GM23338 (cell line): ENCODE results near the gene TAGLN3. TPM values are rescaled to one million over a fixed set of nuclear protein-coding genes. Genes with fewer than 3 reads are reported as not detected.
A peak's percentile ranks its signal among the peaks of the same experiment; 100 is the strongest.

Source experiments
- ATAC-seq: fragments of 200-7000 bp; cut with Tn5 transposase; 3 replicates; pipeline ENCODE4 v1.9.1; 2020
- DNase-seq: peaks from one replicate; pipeline ENCODE4 v3.0.0-alpha.2; 2015; ENCODE audit warnings: low spot score
- H2AFZ ChIP-seq: fragments of 200-600 bp; sonication (generic); 2 replicates; pipeline ENCODE4 v1.8.0; 2016; ENCODE audit warnings: antibody characterized with exemption, mild to moderate bottlenecking, moderate library complexity
- H3F3A ChIP-seq: fragments of 200-600 bp; sonication (generic); replicated peaks from 2 replicates; pipeline ENCODE4 v1.8.0; 2017; ENCODE audit warnings: antibody characterized with exemption, mixed run types, low read depth
- H3K27ac ChIP-seq: fragments of 200-600 bp; sonication (generic); 2 replicates; pipeline ENCODE4 v1.6.1; 2016; ENCODE audit warnings: low read depth
- H3K27me3 ChIP-seq: fragments of 200-600 bp; sonication (generic); 2 replicates; pipeline ENCODE4 v1.8.0; 2016; ENCODE audit warnings: mild to moderate bottlenecking, mixed run types, moderate library complexity; ENCODE audit not compliant: insufficient read depth
- H3K36me3 ChIP-seq: fragments of 200-600 bp; sonication (generic); 2 replicates; pipeline ENCODE4 v1.8.0; 2016; ENCODE audit warnings: mild to moderate bottlenecking; ENCODE audit not compliant: insufficient read depth
- H3K4me1 ChIP-seq: fragments of 200-600 bp; sonication (generic); 2 replicates; pipeline ENCODE4 v1.8.0; 2016; ENCODE audit warnings: mild to moderate bottlenecking, moderate library complexity; ENCODE audit not compliant: insufficient read depth
- H3K4me2 ChIP-seq: fragments of 200-600 bp; sonication (generic); 2 replicates; pipeline ENCODE4 v1.7.1; 2017; ENCODE audit warnings: mixed run types
- H3K4me3 ChIP-seq: fragments of 200-600 bp; sonication (generic); 2 replicates; pipeline ENCODE4 v1.6.1; 2016; ENCODE audit warnings: mixed run types
- H3K79me2 ChIP-seq: fragments of 200-600 bp; sonication (generic); replicated peaks from 2 replicates; pipeline ENCODE4 v1.8.0; 2017; ENCODE audit warnings: mild to moderate bottlenecking; ENCODE audit not compliant: insufficient read depth
- H3K9me2 ChIP-seq: fragments of 200-600 bp; sonication (generic); 2 replicates; pipeline ENCODE4 v1.8.0; 2017; ENCODE audit not compliant: insufficient read depth
- H4K20me1 ChIP-seq: fragments of 200-600 bp; sonication (generic); replicated peaks from 2 replicates; pipeline ENCODE4 v1.8.0; 2017; ENCODE audit warnings: mild to moderate bottlenecking; ENCODE audit not compliant: insufficient read depth
- H3K27ac Mint-ChIP-seq: 2 replicates; pipeline ENCODE4 v1.8.0; 2020; ENCODE audit warnings: inconsistent platforms, mild to moderate bottlenecking, moderate library complexity, mixed read lengths
- H3K27me3 Mint-ChIP-seq: 3 replicates; pipeline ENCODE4 v1.8.0; 2022; ENCODE audit warnings: low read depth, mild to moderate bottlenecking, moderate library complexity, mixed read lengths, inconsistent platforms; ENCODE audit not compliant: insufficient read depth, poor library complexity
- H3K36me3 Mint-ChIP-seq: 3 replicates; pipeline ENCODE4 v1.8.0; 2021; ENCODE audit warnings: low read depth, mild to moderate bottlenecking, inconsistent platforms, moderate library complexity, mixed read lengths
- H3K4me1 Mint-ChIP-seq: 3 replicates; pipeline ENCODE4 v1.8.0; 2020; ENCODE audit warnings: mild to moderate bottlenecking, inconsistent platforms, mixed read lengths
- H3K4me3 Mint-ChIP-seq: 3 replicates; pipeline ENCODE4 v1.8.0; 2021; ENCODE audit warnings: moderate library complexity, mild to moderate bottlenecking, inconsistent platforms, mixed read lengths
- H3K9me3 Mint-ChIP-seq: 3 replicates; pipeline ENCODE4 v1.8.0; 2020; ENCODE audit warnings: moderate library complexity, mild to moderate bottlenecking, inconsistent platforms, mixed read lengths
- EZH2 ChIP-seq: fragments of 200-600 bp; sonication (generic); IDR thresholded peaks from one replicate; pipeline ENCODE4 v1.8.0; 2017; ENCODE audit warnings: antibody characterized with exemption, mild to moderate bottlenecking, low read depth; ENCODE audit not compliant: unreplicated experiment
- JUNB ChIP-seq: IDR thresholded peaks from one replicate; pipeline ENCODE4 v1.6.1; 2016; ENCODE audit warnings: antibody characterized with exemption; ENCODE audit not compliant: unreplicated experiment
- NANOG ChIP-seq: IDR thresholded peaks from 2 replicates; pipeline ENCODE4 v1.6.1; 2016; ENCODE audit warnings: antibody characterized with exemption, borderline replicate concordance
- POLR2AphosphoS5 ChIP-seq: IDR thresholded peaks from 2 replicates; pipeline ENCODE4 v1.6.1; 2016; ENCODE audit warnings: antibody characterized with exemption, low read depth
- ZNF114 ChIP-seq: fragments of 250-450 bp; sonication (Bioruptor Pico); IDR thresholded peaks from 2 replicates; pipeline ENCODE4 v1.5.0; 2020; ENCODE audit warnings: mild to moderate bottlenecking, moderate library complexity
- ZNF331 ChIP-seq: fragments of 250-450 bp; sonication (Bioruptor Pico); IDR thresholded peaks from 2 replicates; pipeline ENCODE4 v1.5.0; 2020; ENCODE audit warnings: low read depth, mild to moderate bottlenecking, moderate library complexity
- polyA plus RNA-seq: library from polyadenylated mRNA; unstranded; fragments of >200 nt; fragmentation: Nextera tagmentation; extraction: Ambion mirVana; gene quantifications from 2 replicates; pipeline ENCODE4 v1.2.1, GENCODE V29; 2016
- total RNA-seq: library from RNA; depleted of rRNA; stranded (reverse); fragments of >200 nt; shearing (Covaris generic); gene quantifications from 2 replicates; pipeline ENCODE4 v1.2.3, GENCODE V29; 2014
- TF ChIP-seq, protein P1 (sequence below): IDR thresholded peaks from 2 replicates; pipeline ENCODE4 v1.6.1; 2016; ENCODE audit warnings: antibody characterized with exemption

Gene TAGLN3
- total and polyA plus RNA-seq, 2 experiments from 2014 or later: 6.8 to 12.6 TPM

DNA sequence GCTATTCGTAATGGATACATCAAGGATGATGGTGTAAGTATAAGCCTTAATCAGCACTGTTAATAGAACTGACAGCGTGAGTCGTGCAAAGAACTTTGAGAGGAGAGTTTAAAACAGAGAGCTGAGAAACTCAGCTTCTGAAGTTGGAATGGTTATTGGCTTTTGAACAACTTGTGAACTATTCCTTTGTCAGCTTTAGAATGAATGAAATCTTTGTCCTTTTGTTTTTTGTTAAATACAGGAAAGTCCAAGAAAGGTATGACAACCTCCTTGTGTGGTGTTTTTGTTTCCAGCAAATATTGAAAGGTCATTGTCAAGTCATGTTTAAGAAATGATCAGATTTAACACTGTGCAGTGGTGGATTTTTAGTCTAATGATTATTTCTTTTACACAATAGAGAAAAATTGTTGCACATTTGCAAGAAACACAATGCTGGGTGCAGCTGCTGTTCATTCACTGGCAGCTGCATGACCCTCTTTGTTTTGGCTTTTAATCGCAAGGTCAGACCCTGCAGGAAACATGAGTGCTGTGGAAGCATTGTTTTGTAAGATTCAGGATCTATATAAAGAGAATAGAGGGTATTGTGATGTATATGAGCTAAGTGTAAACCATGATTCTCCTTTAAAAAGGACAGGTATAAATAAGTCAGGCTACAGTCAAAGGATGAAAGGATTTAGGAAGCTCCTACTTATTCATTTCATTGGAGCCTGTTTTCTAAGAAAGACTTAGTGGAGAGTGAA is 41.6 kb upstream of the TAGLN3 start:
- Histone ChIP-seq H3F3A (no peaks in the 10 kb centered on the region), H3K9me2 (no peaks in the 10 kb centered on the region; the same call in 1 of the 2 replicates), H3K4me3 (peak overlapping the region; percentile 9), H3K79me2 (no peaks in the 10 kb centered on the region), H3K27me3 (peaks cover 15% of the 10 kb centered on the region; the same call in 1 of the 2 replicates), H4K20me1 (no peaks in the 10 kb centered on the region), H2AFZ (no peak overlapping the region), H3K4me1 (peaks cover 37% of the 10 kb centered on the region), H3K27ac (no peak overlapping the region), H3K4me2 (peak overlapping the region; percentile 28), H3K36me3 (no peaks in the 10 kb centered on the region)
- TF ChIP-seq POLR2AphosphoS5 (0 out of 2 replicates have a peak, but pooled peaks have one; percentile 10), JUNB (no peak), NANOG (peak; percentile 93)
- H3K4me1 Mint-ChIP-seq: peaks cover 54% of the 10 kb centered on the region
- H3K9me3 Mint-ChIP-seq: no peaks in the 10 kb centered on the region
- DNase-seq (peak; percentile 65), ATAC-seq (peak; percentile 91)
- H3K27me3 Mint-ChIP-seq: peaks cover 6% of the 10 kb centered on the region
- H3K27ac Mint-ChIP-seq: no peak overlapping the region
- H3K4me3 Mint-ChIP-seq: peak overlapping the region; percentile 39
- peaks cover 2% of the 10 kb centered on the region; the same call in 2 of the 3 replicates for H3K36me3 Mint-ChIP-seq

DNA sequence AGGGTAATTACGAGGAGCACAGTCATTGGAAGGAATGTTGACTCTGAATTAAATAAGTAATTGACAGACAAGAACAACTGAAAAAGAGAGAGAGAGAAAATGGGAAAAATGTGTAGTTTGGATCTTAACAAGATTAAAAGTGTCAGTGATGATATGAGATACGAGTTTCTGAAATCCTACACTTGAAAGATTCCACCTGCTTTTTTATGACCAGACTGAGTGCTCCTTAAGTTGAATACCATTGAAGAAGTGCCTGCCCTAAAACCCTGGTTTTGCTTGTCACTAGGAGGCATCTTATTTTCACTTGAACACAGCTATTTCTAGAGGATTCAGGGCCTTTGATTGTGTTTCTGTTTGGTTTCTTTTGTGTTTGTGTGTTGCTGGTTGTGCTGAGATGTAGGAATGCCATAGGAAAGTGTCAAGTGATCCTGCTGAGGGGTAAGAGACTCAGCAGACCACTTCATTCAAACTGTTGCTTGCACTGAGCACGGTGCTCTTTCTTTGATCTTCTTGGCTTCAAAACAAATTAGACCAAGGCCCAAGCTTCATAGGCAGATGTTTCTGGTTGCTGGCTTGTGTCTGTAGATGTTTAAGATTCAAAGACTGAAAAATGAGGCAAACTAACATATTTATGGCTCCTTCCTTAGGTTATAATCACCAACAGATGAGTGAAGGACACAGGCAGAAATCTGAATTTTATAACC is 37.1 kb upstream of the TAGLN3 start:
- H3K4me3 Mint-ChIP-seq: no peak overlapping the region
- H4K20me1 ChIP-seq: no peaks in the 10 kb centered on the region
- peaks cover 22% of the 10 kb centered on the region for H3K4me1 ChIP-seq
- H3K4me2 ChIP-seq: no peak overlapping the region
- no peak overlapping the region for H3K27ac ChIP-seq
- TF ChIP-seq ZNF114 (CRISPR knock-in tag): no peak
- no peak overlapping the region for H3K4me3 ChIP-seq
- peaks cover 4% of the 10 kb centered on the region for H3K27me3 Mint-ChIP-seq
- peaks cover 35% of the 10 kb centered on the region for H3K4me1 Mint-ChIP-seq
- peaks cover 2% of the 10 kb centered on the region; the same call in 1 of the 3 replicates for H3K36me3 Mint-ChIP-seq
- H3K36me3 ChIP-seq: no peaks in the 10 kb centered on the region
- H3K79me2 ChIP-seq: no peaks in the 10 kb centered on the region
- no peak overlapping the region for H2AFZ ChIP-seq
- DNase-seq (peak; percentile 16), ATAC-seq (no peak)
- H3K27ac Mint-ChIP-seq: no peak overlapping the region
- no peaks in the 10 kb centered on the region for H3F3A ChIP-seq
- no peaks in the 10 kb centered on the region; the same call in 1 of the 2 replicates for H3K9me2 ChIP-seq
- no peaks in the 10 kb centered on the region for H3K9me3 Mint-ChIP-seq
- peaks cover 10% of the 10 kb centered on the region; the same call in 1 of the 2 replicates for H3K27me3 ChIP-seq

DNA sequence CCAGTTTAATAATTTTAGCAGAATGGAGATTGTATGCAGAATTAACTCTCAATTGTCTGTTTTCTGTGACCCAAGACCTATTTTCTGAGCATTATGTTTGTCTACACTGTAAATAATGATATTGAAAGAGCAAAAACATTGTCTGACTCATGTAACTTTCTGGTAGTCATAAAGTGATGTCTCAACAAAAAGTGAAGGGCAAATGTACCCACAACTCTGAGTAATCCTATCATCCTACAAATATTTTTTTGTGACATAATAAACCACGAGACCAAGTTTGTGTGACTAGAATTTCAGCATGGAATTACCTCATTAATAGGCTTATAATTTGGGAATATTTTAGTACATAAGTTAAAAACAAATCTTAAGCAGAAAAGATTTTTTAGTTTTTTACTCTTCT is 35.3 kb upstream of the TAGLN3 start:
- Histone ChIP-seq H3K27ac (no peak overlapping the region), H3K4me1 (peaks cover 14% of the 10 kb centered on the region), H3K36me3 (no peaks in the 10 kb centered on the region), H4K20me1 (no peaks in the 10 kb centered on the region), H3K9me2 (no peaks in the 10 kb centered on the region; the same call in 1 of the 2 replicates), H3K27me3 (peaks cover 6% of the 10 kb centered on the region; the same call in 1 of the 2 replicates), H3K4me3 (no peak overlapping the region), H3K4me2 (no peak overlapping the region), H2AFZ (no peak overlapping the region), H3K79me2 (no peaks in the 10 kb centered on the region), H3F3A (no peaks in the 10 kb centered on the region)
- DNase-seq (no peak), ATAC-seq (no peak)
- no peaks in the 10 kb centered on the region for H3K9me3 Mint-ChIP-seq
- peaks cover 4% of the 10 kb centered on the region for H3K27me3 Mint-ChIP-seq
- peaks cover 6% of the 10 kb centered on the region; the same call in 1 of the 3 replicates for H3K36me3 Mint-ChIP-seq
- no peak overlapping the region for H3K27ac Mint-ChIP-seq
- TF ChIP-seq POLR2AphosphoS5: no peak
- no peak for TF ChIP-seq EZH2
- TF ChIP-seq ZNF114 (CRISPR knock-in tag): no peak
- TF ChIP-seq, protein P1, sequence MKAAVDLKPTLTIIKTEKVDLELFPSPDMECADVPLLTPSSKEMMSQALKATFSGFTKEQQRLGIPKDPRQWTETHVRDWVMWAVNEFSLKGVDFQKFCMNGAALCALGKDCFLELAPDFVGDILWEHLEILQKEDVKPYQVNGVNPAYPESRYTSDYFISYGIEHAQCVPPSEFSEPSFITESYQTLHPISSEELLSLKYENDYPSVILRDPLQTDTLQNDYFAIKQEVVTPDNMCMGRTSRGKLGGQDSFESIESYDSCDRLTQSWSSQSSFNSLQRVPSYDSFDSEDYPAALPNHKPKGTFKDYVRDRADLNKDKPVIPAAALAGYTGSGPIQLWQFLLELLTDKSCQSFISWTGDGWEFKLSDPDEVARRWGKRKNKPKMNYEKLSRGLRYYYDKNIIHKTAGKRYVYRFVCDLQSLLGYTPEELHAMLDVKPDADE: no peak
- no peak for TF ChIP-seq NANOG
- TF ChIP-seq ZNF331: no peak
- H3K4me1 Mint-ChIP-seq: peaks cover 26% of the 10 kb centered on the region
- H3K4me3 Mint-ChIP-seq: no peak overlapping the region
